Stimulated activated CD8-positive, alpha-beta memory T cell treated with anti-CD3 and anti-CD28 coated beads, Interleukin-7, amount 100 ng/mL, for 48 hours (primary cell): Measurements from ENCODE around the gene ICAM1.
A peak's percentile ranks its signal among the peaks of the same experiment; 100 is the strongest.
"Not testable (repeated sequence)": the region's sequence is repeated elsewhere in the genome, so short reads cannot be mapped to it uniquely, and the experiment has no call there.

ENCODE experiments used
- DNase-seq, 2 donors: peaks; one replicate each; pipeline ENCODE4 v3.0.0-alpha.2; 2020; ENCODE audit warnings: low read depth in 1 of 2; ENCODE audit errors: extremely low read depth in 1 of 2

The ICAM1 gene

DNA sequence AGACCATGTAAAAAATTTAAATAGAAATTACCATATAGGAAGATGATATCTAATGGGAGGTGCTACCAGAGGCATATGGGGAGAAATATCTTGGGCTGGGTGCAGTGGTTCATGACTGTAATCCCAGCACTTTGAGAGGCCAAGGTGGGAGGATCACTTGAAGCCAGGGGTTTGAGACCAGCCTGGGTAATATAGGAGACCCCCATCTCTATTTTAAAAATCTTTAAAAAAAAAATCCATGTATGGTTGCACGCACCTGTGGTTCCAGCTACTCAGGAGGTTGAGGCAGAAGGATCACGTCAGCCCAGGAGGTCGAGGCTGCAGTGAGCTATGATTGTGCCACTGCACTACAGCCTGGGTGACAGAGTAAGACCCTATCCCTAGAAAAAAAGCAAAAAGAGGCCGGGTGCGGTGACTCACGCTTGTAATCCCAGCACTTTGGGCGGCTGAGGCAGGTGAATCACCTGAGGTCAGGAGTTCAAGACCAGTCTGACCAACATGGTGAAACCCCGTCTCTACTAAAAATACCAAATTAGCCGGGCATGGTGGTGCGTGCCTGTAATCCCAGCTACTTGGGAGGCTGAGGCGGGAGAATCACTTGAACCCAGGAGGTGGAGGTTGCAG, 29.0 kb upstream of the ICAM1 start:
- DNase-seq = not testable (repeated sequence)

GRCh38 chr19:10243606-10244005, 27.3 kb upstream of the ICAM1 start:
- DNase-seq = no peak

DNA sequence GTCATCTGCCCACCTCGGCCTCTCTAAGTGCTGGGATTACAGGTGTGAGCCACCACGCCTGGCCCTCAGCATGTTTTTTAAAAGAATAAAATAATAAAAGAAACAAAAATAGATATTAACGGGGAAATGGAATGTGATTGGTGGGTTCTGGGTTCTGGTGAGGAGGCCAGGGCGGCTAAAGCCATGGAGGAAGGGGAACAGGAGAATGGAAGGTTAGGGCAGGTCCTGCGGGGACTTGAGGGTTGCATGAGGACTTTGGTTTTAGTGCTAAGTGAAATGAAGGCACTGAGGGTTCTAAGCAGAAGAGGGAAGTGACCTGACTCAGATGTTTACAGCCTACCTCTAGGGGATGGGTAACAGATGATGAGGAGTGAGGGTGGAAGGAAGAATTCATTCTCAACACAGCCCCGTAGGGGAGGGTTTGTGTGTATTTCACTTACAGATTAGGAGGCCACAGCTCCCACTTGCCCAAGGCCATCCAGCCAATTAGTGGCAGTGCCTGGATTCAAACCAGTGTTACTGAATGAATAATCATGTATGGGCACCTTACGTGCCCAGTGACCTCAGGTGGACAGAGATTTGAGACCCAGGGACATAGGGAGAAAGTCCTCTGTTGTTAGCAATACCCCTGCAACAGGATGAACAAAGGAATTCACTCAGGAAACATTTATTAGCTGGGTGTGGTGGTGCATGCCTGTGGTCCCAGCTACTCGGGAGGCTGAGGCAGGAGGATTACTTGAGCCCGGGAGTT, 25.6 kb upstream of the ICAM1 start:
- DNase-seq = no peak

GRCh38 chr19:10246511-10246910, 24.4 kb upstream of the ICAM1 start:
- DNase-seq = no peak

GRCh38 chr19:10251792-10252694, 18.9 kb upstream of the ICAM1 start, which contains the start of gene MRPL4:
Gene MRPL4 (plus strand): TSS chr19:10252214. CDS start chr19:10252254, 40 bp downstream.
- DNase-seq = peak; percentile 88 to 97

DNA sequence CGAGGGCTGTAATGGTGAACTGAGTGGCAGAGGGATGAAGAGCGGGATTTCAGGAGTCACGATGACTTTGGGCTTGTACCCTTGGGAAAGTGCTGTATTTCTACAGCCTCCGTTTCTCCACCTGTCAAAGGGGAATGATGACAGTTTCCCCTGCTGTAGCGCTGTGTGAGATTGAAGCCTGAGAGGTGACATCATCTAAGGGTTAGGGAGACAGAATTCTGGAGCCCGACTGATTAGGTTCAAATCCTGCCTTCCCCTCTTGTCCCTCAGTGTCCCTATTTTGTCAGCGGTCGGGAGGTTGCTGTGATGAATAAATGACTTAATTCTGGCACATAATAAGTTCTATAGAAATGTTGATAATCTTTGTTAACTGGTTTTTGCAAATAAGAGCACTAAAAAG, 18.2 kb upstream of the ICAM1 start:
- DNase-seq = no peak

DNA sequence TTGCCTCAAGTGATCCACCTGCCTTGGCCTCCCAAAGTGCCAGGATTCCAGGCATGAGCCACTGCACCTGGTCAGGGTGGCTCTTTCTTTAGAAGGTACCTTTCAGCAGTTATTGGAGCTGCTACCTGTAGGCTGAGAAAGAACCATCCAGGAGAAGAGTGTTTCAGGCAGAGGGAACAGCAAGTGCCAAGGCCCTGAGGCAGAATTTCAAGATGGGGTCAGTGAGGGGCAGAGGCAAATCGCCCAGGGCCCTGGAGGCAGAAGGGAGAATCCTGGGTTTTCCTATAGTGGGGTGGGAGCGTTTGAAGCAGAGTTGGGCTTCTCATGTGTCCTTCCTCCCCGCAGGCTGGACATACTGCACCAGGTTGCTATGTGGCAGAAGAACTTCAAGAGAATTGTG, 16.7 kb upstream of the ICAM1 start:
- DNase-seq = no peak

- DNase-seq = no peak
Observed at GRCh38 chr19:10255358-10255757, 15.6 kb upstream of the ICAM1 start.

GRCh38 chr19:10256551-10256950, 14.4 kb upstream of the ICAM1 start:
- DNase-seq = no peak

DNA sequence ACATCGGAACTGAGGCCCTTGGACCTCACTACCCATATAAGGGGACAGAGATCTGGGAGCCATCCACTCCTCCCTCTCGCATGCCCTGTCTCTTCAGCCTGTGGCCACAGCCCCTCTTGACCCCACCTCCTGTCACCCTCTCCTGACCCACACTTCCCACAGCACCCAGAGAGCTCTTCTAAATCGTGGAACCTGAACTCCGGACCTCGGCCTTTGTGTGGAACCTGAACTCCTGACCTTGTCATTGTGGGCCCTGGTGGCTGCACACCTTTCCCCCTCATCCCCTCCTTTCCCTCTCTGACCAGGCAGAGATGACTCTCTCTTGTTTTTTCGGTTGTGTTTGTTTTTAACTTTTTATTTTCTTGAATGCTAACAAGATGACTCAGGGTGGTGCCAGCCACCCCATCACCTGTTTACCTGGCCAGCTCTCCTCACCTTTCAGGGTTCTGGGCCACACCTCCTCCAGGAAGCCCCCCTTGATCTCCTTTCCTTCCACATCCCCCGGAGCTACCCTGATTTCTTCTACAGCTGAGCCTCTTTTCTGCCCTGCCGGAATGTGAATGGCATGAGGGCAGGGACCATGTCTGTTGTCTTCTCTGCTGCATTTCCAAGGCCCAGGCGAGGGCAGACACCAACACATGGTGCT, 13.8 kb upstream of the ICAM1 start:
- DNase-seq = no peak

DNA sequence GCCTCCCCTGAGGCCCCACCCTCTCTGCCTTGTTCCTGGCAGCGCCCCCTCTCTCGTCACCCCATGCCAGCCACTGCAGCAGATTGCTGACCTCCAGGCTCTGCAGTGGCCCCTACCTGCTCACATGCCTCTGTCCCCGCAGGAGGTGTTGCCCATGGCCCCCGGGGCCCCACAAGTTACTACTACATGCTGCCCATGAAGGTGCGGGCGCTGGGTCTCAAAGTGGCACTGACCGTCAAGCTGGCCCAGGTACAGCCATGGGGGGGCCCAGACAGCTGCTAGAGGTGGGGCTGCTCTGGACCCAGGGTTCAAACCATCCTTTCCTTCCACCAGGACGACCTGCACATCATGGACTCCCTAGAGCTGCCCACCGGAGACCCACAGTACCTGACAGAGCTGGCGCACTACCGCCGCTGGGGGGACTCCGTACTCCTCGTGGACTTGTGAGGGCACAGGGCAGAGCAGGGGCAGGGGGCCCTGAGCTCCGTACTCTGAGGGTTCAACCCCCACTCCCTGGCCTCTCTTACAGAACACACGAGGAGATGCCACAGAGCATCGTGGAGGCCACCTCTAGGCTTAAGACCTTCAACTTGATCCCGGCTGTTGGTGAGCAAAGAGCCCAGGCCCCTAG, 12.7 kb upstream of the ICAM1 start:
- no peak for DNase-seq

DNA sequence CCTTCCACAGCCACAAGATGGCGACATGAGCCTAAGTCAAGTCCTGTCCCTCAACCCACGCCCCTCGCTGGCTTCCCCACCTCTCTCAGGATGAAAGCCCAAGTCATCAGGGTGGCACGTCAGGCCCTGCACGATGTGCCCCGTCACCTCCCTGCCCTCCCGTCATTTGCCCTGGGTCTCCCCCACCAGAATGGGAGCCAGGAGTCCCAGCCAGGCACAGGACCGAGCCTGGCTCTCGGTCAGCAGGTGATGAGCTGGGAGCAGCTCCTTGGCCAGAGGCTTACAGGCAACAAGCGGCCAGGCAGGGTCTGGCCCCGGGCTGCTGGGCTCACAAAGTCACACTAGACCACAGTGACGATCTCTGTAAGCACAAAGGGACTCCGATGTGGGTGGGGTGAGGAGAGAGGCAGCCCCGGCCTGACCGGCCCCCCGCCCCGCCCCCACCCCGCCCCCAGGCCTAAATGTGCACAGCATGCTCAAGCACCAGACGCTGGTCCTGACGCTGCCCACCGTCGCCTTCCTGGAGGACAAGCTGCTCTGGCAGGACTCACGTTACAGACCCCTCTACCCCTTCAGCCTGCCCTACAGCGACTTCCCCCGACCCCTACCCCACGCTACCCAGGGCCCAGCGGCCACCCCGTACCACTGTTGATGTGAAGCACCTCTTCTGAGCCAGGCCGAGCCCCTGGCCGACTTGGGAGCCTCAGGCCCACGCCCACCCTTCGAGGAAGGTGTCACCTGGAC, 11.6 kb upstream of the ICAM1 start:
- peak; percentile 70 to 98 for DNase-seq

DNA sequence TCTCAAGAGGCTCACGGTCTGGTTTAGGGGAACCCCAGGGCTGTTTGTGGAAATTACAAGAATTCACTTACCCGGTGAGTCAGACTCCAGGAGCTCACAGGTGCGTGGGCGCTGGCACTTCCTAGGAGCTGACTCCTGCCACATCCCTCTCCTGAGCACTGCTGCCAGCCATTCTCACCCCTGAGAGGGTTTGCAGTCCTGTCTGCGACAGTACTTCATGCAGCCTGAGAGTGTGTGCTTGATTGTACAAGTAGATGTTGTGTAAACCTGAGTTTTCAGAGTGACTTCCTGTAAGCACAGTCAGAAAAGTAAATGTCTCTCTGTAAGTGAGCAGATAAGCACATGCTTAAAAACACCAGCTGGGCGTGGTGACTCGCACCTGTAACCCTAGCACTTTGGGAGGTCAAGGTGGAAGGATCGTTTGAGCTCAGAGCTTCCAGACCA, 10.8 kb upstream of the ICAM1 start:
- peak; percentile 47 to 81 for DNase-seq

DNA sequence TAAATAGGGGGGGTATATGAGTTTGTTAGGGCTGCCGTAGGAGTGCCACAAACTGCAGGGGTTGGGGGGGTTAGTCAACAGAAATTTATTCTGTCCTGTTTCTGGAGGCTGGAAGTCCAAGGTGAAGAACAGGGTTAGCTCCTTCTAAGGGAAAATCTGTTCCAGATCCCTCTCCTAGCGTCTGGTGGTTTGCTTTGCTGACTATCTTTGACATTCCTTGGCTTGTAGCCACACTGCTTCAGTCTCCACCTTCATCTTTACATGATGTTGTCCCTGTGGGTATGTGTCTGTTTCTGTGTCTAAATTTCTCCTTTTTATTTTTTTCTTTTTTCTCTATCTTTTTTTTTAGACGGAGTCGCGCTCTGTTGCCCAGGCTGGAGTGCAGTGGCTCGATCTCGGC, 8.1 kb upstream of the ICAM1 start:
- no peak for DNase-seq

- no peak for DNase-seq
Observed at GRCh38 chr19:10266706-10267105, 4.2 kb upstream of the ICAM1 start.

GRCh38 chr19:10268071-10268470, 2.8 kb upstream of the ICAM1 start:
- no peak for DNase-seq

GRCh38 chr19:10269333-10270179, 1.4 kb upstream of the ICAM1 start:
- peak in 1 of 2 donors; percentile 79 for DNase-seq

DNA sequence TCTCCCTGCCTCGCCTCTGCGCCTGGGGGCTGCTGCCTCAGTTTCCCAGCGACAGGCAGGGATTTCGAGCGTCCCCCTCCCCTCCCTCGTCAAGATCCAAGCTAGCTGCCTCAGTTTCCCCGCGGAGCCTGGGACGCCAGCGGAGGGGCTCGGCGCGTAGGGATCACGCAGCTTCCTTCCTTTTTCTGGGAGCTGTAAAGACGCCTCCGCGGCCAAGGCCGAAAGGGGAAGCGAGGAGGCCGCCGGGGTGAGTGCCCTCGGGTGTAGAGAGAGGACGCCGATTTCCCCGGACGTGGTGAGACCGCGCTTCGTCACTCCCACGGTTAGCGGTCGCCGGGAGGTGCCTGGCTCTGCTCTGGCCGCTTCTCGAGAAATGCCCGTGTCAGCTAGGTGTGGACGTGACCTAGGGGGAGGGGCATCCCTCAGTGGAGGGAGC, 722 bp upstream of the ICAM1 start:
- DNase-seq = peak; percentile 75 to 88
